Ovary (tissue), 9 donors: ENCODE measurements around the gene IGFL2. TPM values are rescaled to one million over a fixed set of nuclear protein-coding genes. Genes with fewer than 3 reads are reported as not detected.
"Not testable (repeated sequence)": the region's sequence is repeated elsewhere in the genome, so short reads cannot be mapped to it uniquely, and the experiment has no call there.

Experiments
- DNase-seq, 5 donors: peaks; one replicate each; pipeline ENCODE4 v3.0.0-alpha.2; 2019 to 2020
- H3K27ac ChIP-seq, 2 donors: fragments of 200-600 bp; one replicate each; pipeline versions ENCODE4 v1.5.1 to v1.8.0; 2019 to 2022
- H3K27me3 ChIP-seq: fragments of 200-600 bp; one replicate; pipeline ENCODE4 v1.8.0; 2022
- H3K36me3 ChIP-seq: fragments of 200-600 bp; sonication (generic); one replicate; pipeline ENCODE4 v1.5.1; 2019
- H3K4me1 ChIP-seq: one replicate; pipeline ENCODE4 v1.8.1; 2013; ENCODE audit warnings: mild to moderate bottlenecking, moderate library complexity; ENCODE audit not compliant: insufficient read depth
- H3K4me3 ChIP-seq: fragments of 200-600 bp; sonication (generic); one replicate; pipeline ENCODE4 v1.5.1; 2017
- H3K9me3 ChIP-seq, 2 donors: fragments of 200-600 bp in 1 of 2; sonication (generic) in 1 of 2; one replicate each; pipeline versions ENCODE4 v1.5.1 to v1.8.1; 2013 to 2019; ENCODE audit warnings: mild to moderate bottlenecking in 1 of 2, moderate library complexity in 1 of 2
- EP300 ChIP-seq: sonication (generic); formaldehyde crosslinking; IDR thresholded peaks from one replicate; pipeline ENCODE4 v1.6.1; 2017; ENCODE audit warnings: antibody characterized with exemption
- POLR2A ChIP-seq: fragments of 450-650 bp; IDR thresholded peaks from one replicate; pipeline ENCODE4 v1.6.1; 2017; ENCODE audit warnings: antibody characterized with exemption, mild to moderate bottlenecking, moderate library complexity
- WGBS, 3 donors: extraction: QIAGEN DNeasy Blood & Tissue Kit in 1 of 3; methylation state at CpG; one replicate each; pipeline versions ENCODE4 v1.1.5 to v1.1.7; 2013 to 2017; 5-methylcytosine and 5-hydroxymethylcytosine counted together
- intact Hi-C, 4 donors: fragments of 100-400 bp; cut with DNase I; formaldehyde crosslinking; loops; one replicate each; pipeline versions ENCODE4 v1.11.0 to v1.15.1; 2022 to 2023
- polyA plus RNA-seq, 2 donors: library from polyadenylated mRNA; stranded (reverse); fragments of 200-250 nt in 1 of 2; fragments of 350-450 nt in 1 of 2; fragmentation: Illumina TruSeq in 1 of 2; extraction: RNeasy Lipid Tissue Mini Kit (QIAGEN cat#74804) in 1 of 2; gene quantifications; one replicate each; pipeline ENCODE4 v1.2.3, GENCODE V29; 2013 to 2014
- total RNA-seq, 7 donors: library from RNA; depleted of rRNA in 2 of 7; stranded (reverse); fragments of >200 nt in 2 of 7; fragmentation: NEBNext Ultra II Directional in 3 of 7; extraction: Animal tissue kit (Norgen Biotek cat#: 25700) in 3 of 7; gene quantifications; one replicate each; pipeline versions ENCODE4 v1.1.0 to v1.2.4, GENCODE V29; 2016 to 2023
- TF ChIP-seq, protein P1 (sequence below), 3 donors: fragments of 450-650 bp in 2 of 3; fragments of 200-600 bp in 1 of 3; IDR thresholded peaks; one replicate each; pipeline versions ENCODE4 v1.5.1 to v1.8.0; 2016 to 2022; ENCODE audit warnings: antibody characterized with exemption in 3 of 3, mild to moderate bottlenecking in 1 of 3
- donor health status: DM: no; HTN: no; CAD: no; lungs with moderate emphysema.
- donor health status: DM: no; HTN: no; CAD: no.
- donor health status: Bipolar disorder and iron deficiency.
- donor health status: DM: yes; HTN: yes; CAD: no.
- donor health status: DM: no; HTN: no; CAD: no.
- donor health status: DM: yes; HTN: yes; CAD: no.

The IGFL2 gene
- total and polyA plus RNA-seq, 9 donors = 0.23 to 0.27 TPM; not detected in 7

DNA sequence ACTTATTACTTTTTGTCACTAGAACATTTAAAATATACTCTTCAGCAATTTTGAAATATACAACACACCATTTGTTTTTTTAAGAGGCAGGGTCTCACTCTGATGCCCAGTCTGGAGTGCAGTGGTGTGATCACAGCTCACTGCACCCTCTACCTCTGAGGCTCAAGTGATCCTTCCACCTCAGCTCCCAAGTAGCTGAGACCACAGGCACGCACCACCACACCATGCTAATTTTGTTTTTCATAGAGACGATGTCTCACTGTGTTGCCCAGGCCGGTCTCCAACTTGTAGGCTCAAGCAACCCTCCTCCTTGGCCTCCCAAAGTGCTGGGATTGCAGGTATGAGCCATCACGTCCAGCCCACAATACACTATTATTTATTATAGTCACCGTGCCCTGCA is 2.6 kb downstream of the IGFL2 start:
- H3K36me3 ChIP-seq = no peaks in the 10 kb centered on the region
- no peak for DNase-seq
- H3K27ac ChIP-seq = no peak overlapping the region
- no peaks in the 10 kb centered on the region for H3K9me3 ChIP-seq
- H3K27me3 ChIP-seq = no peaks in the 10 kb centered on the region
- no peaks in the 10 kb centered on the region for H3K4me1 ChIP-seq
- intact Hi-C loops = no loop called here
- no peak overlapping the region for H3K4me3 ChIP-seq
- TF ChIP-seq POLR2A (no peak), EP300 (no peak)
- TF ChIP-seq, protein P1, sequence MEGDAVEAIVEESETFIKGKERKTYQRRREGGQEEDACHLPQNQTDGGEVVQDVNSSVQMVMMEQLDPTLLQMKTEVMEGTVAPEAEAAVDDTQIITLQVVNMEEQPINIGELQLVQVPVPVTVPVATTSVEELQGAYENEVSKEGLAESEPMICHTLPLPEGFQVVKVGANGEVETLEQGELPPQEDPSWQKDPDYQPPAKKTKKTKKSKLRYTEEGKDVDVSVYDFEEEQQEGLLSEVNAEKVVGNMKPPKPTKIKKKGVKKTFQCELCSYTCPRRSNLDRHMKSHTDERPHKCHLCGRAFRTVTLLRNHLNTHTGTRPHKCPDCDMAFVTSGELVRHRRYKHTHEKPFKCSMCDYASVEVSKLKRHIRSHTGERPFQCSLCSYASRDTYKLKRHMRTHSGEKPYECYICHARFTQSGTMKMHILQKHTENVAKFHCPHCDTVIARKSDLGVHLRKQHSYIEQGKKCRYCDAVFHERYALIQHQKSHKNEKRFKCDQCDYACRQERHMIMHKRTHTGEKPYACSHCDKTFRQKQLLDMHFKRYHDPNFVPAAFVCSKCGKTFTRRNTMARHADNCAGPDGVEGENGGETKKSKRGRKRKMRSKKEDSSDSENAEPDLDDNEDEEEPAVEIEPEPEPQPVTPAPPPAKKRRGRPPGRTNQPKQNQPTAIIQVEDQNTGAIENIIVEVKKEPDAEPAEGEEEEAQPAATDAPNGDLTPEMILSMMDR (IDR thresholded peaks at IDR 0.05) = no peak
- 80 to 84% (median 82%) methylated on average over 5 of the region's 5 CpGs for WGBS, 3 donors

GRCh38 chr19:46155237-46155636 is 7.2 kb downstream of the IGFL2 start:
- Histone ChIP-seq H3K4me1 (no peaks in the 10 kb centered on the region), H3K27me3 (no peaks in the 10 kb centered on the region), H3K27ac (no peak overlapping the region), H3K9me3 (no peaks in the 10 kb centered on the region), H3K4me3 (no peak overlapping the region), H3K36me3 (no peaks in the 10 kb centered on the region)
- TF ChIP-seq, protein P1 (IDR thresholded peaks at IDR 0.05) = no peak
- no peak for TF ChIP-seq POLR2A
- no peak for DNase-seq
- whole genome bisulfite sequencing, 3 donors = 62 to 82% (median 81%) methylated on average over 3 of the region's 3 CpGs
- intact Hi-C loops = no loop called here

- intact Hi-C loops = no loop called here
- H3K4me1 ChIP-seq = no peaks in the 10 kb centered on the region
- H3K9me3 ChIP-seq = no peaks in the 10 kb centered on the region
- TF ChIP-seq EP300 = no peak
- TF ChIP-seq, protein P1 (IDR thresholded peaks at IDR 0.05) = no peak
- TF ChIP-seq POLR2A = no peak
- no peak overlapping the region for H3K27ac ChIP-seq
- 57 to 67% (median 65%) methylated on average over 4 of the region's 4 CpGs for WGBS, 3 donors
- no peaks in the 10 kb centered on the region for H3K36me3 ChIP-seq
- H3K4me3 ChIP-seq = no peak overlapping the region
- H3K27me3 ChIP-seq = no peaks in the 10 kb centered on the region
- no peak for DNase-seq
These were observed 11.6 kb downstream of the IGFL2 start for GRCh38 chr19:46159418-46160232.

GRCh38 chr19:46160233-46160775 is 12.3 kb downstream of the IGFL2 start:
- TF ChIP-seq EP300 (no peak), POLR2A (no peak)
- TF ChIP-seq, protein P1 (IDR thresholded peaks at IDR 0.05) = no peak
- intact Hi-C loops = no loop called here
- 93 to 98% (median 97%) methylated on average over 7 of the region's 7 CpGs for WGBS, 3 donors

DNA sequence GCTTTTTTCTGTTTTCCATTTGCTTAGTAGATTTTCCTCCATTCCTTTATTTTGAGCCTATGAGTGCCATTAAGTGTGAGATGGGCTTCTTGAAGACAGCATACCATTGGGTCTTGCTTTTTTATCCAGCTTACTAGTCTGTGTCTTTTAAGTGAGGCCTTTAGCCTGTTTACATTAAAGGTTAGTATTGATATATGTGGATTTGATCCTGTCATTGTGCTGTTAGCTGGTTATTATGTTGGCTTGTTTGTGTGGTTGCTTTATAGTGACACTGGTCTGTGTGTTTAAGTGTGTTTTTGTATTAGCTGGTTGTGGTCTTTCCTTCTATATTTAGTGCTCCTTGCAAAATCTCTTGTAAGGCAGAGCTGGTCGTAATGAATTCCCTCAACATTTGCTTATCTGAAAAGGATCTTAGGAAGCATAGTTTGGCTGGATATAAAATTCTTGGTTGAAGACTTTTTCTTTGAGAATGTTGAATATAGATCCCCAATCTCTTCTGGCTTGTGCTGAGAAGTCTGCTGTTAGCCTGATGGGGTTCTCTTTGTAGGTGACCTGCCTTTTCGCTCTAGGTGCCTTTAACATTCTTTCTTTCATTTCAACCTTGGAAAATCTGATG is 13.7 kb downstream of the IGFL2 start:
- DNase-seq, H3K27me3 ChIP-seq, H3K4me1 ChIP-seq, H3K4me3 ChIP-seq, H3K9me3 ChIP-seq, H3K27ac ChIP-seq, intact Hi-C loops, H3K36me3 ChIP-seq: not testable (repeated sequence)
- 47 to 67% (median 66%) methylated on average over 2 of the region's 2 CpGs for WGBS, 3 donors

More at GRCh38 chr19:46160233-46160775, 12.3 kb downstream of the IGFL2 start:
- no peaks in the 10 kb centered on the region for H3K27me3 ChIP-seq
- no peaks in the 10 kb centered on the region for H3K4me1 ChIP-seq
- no peaks in the 10 kb centered on the region for H3K9me3 ChIP-seq
- no peak for DNase-seq
- H3K4me3 ChIP-seq = no peak overlapping the region
- H3K27ac ChIP-seq = no peak overlapping the region
- H3K36me3 ChIP-seq = no peaks in the 10 kb centered on the region
